Smooth muscle cell (in vitro differentiated cells): ENCODE measurements around the gene EBLN2. TPM values are rescaled to one million over a fixed set of nuclear protein-coding genes. Genes with fewer than 3 reads are reported as not detected.
A peak's percentile ranks its signal among the peaks of the same experiment; 100 is the strongest.

Experiments used
- DNase-seq: peaks from one replicate; lab custom pipeline; 2025; ENCODE audit not compliant: unreplicated experiment; lab: John Stamatoyannopoulos, UW
- H2AFZ ChIP-seq: fragments of 200-600 bp; sonication (generic); 2 replicates; pipeline ENCODE4 v1.6.0; 2016; ENCODE audit warnings: antibody characterized with exemption, low read depth, mild to moderate bottlenecking
- H3F3A ChIP-seq: fragments of 200-600 bp; sonication (generic); 2 replicates; pipeline ENCODE4 v1.6.0; 2017; ENCODE audit warnings: antibody characterized with exemption, low read depth
- H3K27ac ChIP-seq: fragments of 200-600 bp; sonication (generic); 2 replicates; pipeline ENCODE4 v1.5.1; 2016; ENCODE audit warnings: low read depth, mild to moderate bottlenecking
- H3K27me3 ChIP-seq: fragments of 200-600 bp; sonication (generic); 2 replicates; pipeline ENCODE4 v1.6.1; 2016; ENCODE audit warnings: low read depth, mild to moderate bottlenecking
- H3K36me3 ChIP-seq: fragments of 200-600 bp; sonication (generic); 2 replicates; pipeline ENCODE4 v1.5.1; 2016; ENCODE audit warnings: low read depth
- H3K4me1 ChIP-seq: fragments of 200-600 bp; sonication (generic); 2 replicates; pipeline ENCODE4 v1.5.1; 2016; ENCODE audit warnings: low read depth
- H3K4me2 ChIP-seq: fragments of 200-600 bp; sonication (generic); 2 replicates; pipeline ENCODE4 v1.6.0; 2016; ENCODE audit warnings: mild to moderate bottlenecking
- H3K4me3 ChIP-seq: fragments of 200-600 bp; sonication (generic); 2 replicates; pipeline ENCODE4 v1.5.1; 2016; ENCODE audit warnings: mild to moderate bottlenecking
- H3K79me2 ChIP-seq: fragments of 200-600 bp; sonication (generic); 2 replicates; pipeline ENCODE4 v1.6.0; 2016; ENCODE audit warnings: low read depth, mild to moderate bottlenecking
- H3K9ac ChIP-seq: fragments of 200-600 bp; sonication (generic); 2 replicates; pipeline ENCODE4 v1.6.0; 2016; ENCODE audit warnings: low read depth
- H3K9me3 ChIP-seq: fragments of 200-600 bp; sonication (generic); replicated peaks from 2 replicates; pipeline ENCODE4 v1.5.1; 2016; ENCODE audit warnings: low read depth
- H4K20me1 ChIP-seq: fragments of 200-600 bp; sonication (generic); 2 replicates; pipeline ENCODE4 v1.6.0; 2016; ENCODE audit warnings: low read depth
- CTCF ChIP-seq: fragments of 200-600 bp; sonication (generic); IDR thresholded peaks from 2 replicates; pipeline ENCODE4 v1.5.1; 2017; ENCODE audit warnings: borderline replicate concordance, mild to moderate bottlenecking, antibody characterized with exemption; ENCODE audit not compliant: insufficient read depth, poor library complexity, severe bottlenecking
- WGBS: methylation state at CpG from one replicate; pipeline ENCODE4 v1.1.7; 2016; ENCODE audit warnings: low lambda C conversion rate; 5-methylcytosine and 5-hydroxymethylcytosine counted together
- polyA plus RNA-seq: library from polyadenylated mRNA; unstranded; fragments of >200 nt; fragmentation: Nextera tagmentation; extraction: Ambion mirVana; gene quantifications from 2 replicates; pipeline ENCODE4 v1.2.1, GENCODE V29; 2016
- total RNA-seq: library from RNA; depleted of rRNA; stranded (reverse); fragments of >200 nt; gene quantifications from 2 replicates; pipeline ENCODE4 v1.2.3, GENCODE V29; 2014

EBLN2 gene
- total and polyA plus RNA-seq, 2 experiments from 2014 or later: 2.9 to 5.5 TPM

GRCh38 chr3:73081140-73081539, 19.7 kb downstream of the EBLN2 start:
- Histone ChIP-seq H3K79me2 (no peaks in the 10 kb centered on the region), H3K4me1 (no peaks in the 10 kb centered on the region), H3K9ac (no peak overlapping the region), H3K4me3 (no peak overlapping the region), H3K4me2 (no peak overlapping the region), H3K27ac (no peak overlapping the region), H3K36me3 (no peaks in the 10 kb centered on the region), H4K20me1 (no peaks in the 10 kb centered on the region), H3F3A (no peaks in the 10 kb centered on the region), H3K9me3 (no peaks in the 10 kb centered on the region), H3K27me3 (no peaks in the 10 kb centered on the region), H2AFZ (no peak overlapping the region)
- 99% methylated on average over 8 of the region's 8 CpGs for WGBS
- no peak for DNase-seq
- TF ChIP-seq CTCF: no peak

GRCh38 chr3:73084170-73084569, 22.7 kb downstream of the EBLN2 start:
- Histone ChIP-seq H3K9ac (no peak overlapping the region), H2AFZ (no peak overlapping the region), H3K4me2 (no peak overlapping the region), H3F3A (no peaks in the 10 kb centered on the region), H3K9me3 (no peaks in the 10 kb centered on the region), H3K4me3 (no peak overlapping the region), H3K36me3 (no peaks in the 10 kb centered on the region), H3K27me3 (no peaks in the 10 kb centered on the region), H3K79me2 (no peaks in the 10 kb centered on the region), H3K27ac (no peak overlapping the region), H4K20me1 (no peaks in the 10 kb centered on the region), H3K4me1 (no peaks in the 10 kb centered on the region)
- 90% methylated on average over 2 of the region's 2 CpGs for WGBS
- DNase-seq: no peak
- no peak for TF ChIP-seq CTCF

- peak overlapping the region; percentile 66 for H3K4me2 ChIP-seq
- no peak overlapping the region for H2AFZ ChIP-seq
- H4K20me1 ChIP-seq: no peaks in the 10 kb centered on the region
- H3K27ac ChIP-seq: no peak overlapping the region
- no peak overlapping the region for H3K9ac ChIP-seq
- 27% methylated on average over 8 of the region's 8 CpGs for WGBS
- H3K4me3 ChIP-seq: no peak overlapping the region
- no peaks in the 10 kb centered on the region for H3K27me3 ChIP-seq
- no peaks in the 10 kb centered on the region for H3K79me2 ChIP-seq
- peak; percentile 87 for TF ChIP-seq CTCF
- no peaks in the 10 kb centered on the region for H3K36me3 ChIP-seq
- no peak for DNase-seq
- no peaks in the 10 kb centered on the region for H3K9me3 ChIP-seq
- H3K4me1 ChIP-seq: no peaks in the 10 kb centered on the region
- no peaks in the 10 kb centered on the region for H3F3A ChIP-seq
Observed at GRCh38 chr3:73086071-73086494, 24.6 kb downstream of the EBLN2 start.

- H3F3A ChIP-seq: no peaks in the 10 kb centered on the region
- H3K27me3 ChIP-seq: no peaks in the 10 kb centered on the region
- 76% methylated on average over 6 of the region's 6 CpGs for WGBS
- peaks cover 6% of the 10 kb centered on the region for H3K4me1 ChIP-seq
- no peak overlapping the region for H3K27ac ChIP-seq
- H3K4me3 ChIP-seq: no peak overlapping the region
- H3K9ac ChIP-seq: no peak overlapping the region
- no peak overlapping the region for H3K4me2 ChIP-seq
- H4K20me1 ChIP-seq: no peaks in the 10 kb centered on the region
- no peak for DNase-seq
- no peaks in the 10 kb centered on the region for H3K36me3 ChIP-seq
- no peak overlapping the region for H2AFZ ChIP-seq
- TF ChIP-seq CTCF: no peak
- no peaks in the 10 kb centered on the region for H3K9me3 ChIP-seq
- no peaks in the 10 kb centered on the region for H3K79me2 ChIP-seq
Observed at GRCh38 chr3:73094129-73094528, 32.7 kb downstream of the EBLN2 start.
